HTR-8/SVneo (cell line): ENCODE results near the gene PALLD.

ENCODE experiments used
- DNase-seq: peaks from one replicate; pipeline ENCODE4 v3.0.0; 2011; ENCODE audit warnings: low spot score, mixed read lengths; ENCODE audit not compliant: insufficient read length
- FAIRE-seq: peaks from 2 replicates; lab custom pipeline; 2011; peaks lifted over from hg19 to GRCh38; lab: Jason Lieb, UNC

PALLD gene

DNA sequence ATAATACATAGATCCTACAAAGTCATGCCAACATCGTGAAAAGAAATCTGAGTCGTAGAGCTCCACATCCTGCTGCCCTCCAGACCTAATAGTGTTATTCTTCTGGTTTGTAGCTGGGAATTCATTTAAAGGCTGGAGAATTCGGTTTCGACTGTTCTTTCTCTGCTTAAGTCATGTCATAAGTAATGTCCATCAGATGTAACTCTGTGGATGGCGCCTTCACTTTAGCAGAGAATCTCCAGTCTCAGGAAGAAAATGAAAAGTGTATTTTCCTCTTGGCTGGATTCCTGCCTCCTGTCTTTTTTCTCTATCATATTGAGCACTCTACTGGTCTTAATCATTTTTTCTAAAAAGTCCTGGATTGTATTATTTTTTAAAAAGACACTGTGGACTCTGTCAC lies 117.0 kb downstream of the PALLD start:
- FAIRE-seq (no peak), DNase-seq (no peak)

DNA sequence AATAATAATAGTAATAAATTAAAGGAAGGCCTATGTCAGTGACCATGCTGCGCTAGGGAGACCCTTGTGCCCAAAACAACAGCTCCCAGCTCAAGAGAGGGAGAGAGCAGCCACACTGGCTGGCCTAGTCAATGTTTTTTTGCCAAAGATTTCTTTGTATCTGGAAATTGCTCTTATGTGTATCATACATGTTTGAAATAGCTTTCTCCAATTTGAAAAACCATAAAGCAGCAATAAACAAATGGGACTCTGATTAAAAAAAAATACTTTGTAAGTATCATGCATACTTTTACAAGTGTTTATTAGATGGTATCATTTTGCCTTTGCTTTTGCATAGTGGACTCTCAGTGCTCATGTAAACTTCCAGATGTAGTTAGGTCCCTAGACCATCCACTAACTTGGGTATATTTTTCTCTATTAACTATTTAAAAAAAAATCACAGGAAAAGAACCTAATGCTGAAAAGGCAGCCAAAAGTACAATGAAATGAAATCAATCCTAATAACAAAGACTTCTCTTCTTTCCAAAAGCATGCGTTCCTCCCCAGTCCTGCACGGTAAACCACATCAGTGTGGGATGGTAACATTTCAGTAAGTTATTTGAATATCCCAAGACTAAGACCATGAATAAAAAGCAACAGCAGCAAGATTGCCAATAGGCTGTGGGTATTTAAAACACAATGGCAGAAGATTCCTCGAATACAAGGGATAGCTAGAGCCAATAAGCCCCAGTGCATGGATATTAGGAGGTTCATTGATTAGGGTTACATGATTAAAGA lies 117.6 kb downstream of the PALLD start:
- FAIRE-seq, result no peak
- DNase-seq, result no peak

DNA sequence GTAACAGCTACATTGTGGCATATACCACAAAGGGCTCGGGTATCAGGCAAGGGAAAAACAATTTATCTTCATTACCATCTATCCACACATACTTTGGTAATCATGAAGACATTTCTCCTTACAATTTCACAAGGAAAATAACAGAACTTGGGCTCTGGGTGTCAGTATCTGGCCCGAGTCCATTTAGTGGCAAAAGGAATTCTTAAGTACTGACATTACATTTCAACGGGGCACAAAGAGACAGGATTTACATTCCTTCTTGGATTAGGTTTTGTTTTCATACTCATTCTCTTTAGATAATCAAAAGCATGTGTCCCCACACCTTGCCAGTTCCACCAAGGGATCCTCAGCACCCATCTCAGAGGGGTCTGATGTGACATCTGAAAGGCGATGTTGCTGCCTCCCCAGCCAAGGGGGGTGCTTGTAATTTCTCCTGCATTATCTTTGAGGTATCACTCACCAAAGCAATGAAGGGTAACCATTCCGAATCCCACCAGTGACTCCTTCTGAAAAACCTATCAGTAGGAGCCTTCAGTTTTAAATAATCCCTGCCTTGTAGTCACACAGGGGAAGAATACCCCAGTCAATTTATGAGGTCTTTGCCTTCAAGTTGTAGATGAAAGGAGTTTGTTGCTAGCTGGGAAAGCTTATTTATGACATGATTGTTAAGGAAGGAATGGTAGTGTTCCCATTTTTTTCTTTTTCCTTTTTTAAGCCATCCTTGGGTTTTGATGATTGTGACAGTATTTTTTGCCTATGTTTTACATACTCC lies 118.6 kb downstream of the PALLD start:
- DNase-seq, result no peak
- FAIRE-seq, result peak; percentile 36

DNA sequence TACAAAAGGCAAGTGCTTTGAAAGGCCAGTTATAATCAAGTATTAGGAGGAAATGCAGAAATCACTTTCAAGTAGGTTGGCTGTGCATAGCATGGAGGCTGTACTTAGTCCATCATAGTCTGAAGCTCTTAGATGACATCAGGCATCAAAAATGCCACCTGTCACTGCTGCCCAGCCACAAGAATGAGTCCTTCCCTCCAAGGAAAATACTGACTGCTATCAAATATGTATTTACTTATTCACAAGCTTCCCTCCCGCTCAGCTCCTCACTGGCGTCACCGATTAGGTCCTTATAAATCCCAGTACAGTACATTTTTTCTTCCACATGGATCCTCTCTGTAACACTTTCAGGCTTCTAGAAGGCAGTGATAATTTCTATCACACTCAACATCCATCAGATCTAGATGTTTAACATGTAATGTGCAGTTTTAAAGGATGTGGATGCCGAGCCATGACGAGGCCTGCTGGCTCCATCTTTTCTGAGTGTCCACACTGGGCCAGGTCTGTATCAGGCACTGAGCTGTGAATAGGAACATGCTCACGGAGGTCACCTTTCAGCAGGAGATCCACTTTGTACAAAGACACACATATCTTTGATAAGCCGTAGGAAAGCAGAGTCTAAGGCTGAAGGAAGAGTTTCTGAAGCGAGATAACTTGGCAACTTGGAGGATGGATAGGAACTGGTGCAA lies 121.9 kb downstream of the PALLD start:
- peak; percentile 95 for FAIRE-seq
- no peak for DNase-seq

DNA sequence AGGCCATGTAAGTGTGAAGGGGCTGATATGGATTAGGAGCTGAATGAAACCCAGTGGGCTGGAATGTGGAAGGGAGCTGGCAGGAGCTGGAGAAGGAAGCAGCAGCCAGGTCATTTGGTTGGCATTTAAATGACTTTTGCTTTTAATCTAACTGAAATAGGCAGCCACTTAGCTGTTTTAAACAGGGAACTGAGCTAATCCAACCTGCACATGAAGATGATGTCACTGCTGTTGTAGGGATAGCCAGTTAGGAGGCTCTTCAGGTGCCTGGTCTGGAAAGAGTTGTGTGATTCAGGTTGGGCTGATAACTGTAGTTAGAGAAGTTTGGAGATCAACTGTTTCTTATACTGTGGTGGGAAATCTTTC lies 122.4 kb downstream of the PALLD start:
- DNase-seq (no peak), FAIRE-seq (no peak)

DNA sequence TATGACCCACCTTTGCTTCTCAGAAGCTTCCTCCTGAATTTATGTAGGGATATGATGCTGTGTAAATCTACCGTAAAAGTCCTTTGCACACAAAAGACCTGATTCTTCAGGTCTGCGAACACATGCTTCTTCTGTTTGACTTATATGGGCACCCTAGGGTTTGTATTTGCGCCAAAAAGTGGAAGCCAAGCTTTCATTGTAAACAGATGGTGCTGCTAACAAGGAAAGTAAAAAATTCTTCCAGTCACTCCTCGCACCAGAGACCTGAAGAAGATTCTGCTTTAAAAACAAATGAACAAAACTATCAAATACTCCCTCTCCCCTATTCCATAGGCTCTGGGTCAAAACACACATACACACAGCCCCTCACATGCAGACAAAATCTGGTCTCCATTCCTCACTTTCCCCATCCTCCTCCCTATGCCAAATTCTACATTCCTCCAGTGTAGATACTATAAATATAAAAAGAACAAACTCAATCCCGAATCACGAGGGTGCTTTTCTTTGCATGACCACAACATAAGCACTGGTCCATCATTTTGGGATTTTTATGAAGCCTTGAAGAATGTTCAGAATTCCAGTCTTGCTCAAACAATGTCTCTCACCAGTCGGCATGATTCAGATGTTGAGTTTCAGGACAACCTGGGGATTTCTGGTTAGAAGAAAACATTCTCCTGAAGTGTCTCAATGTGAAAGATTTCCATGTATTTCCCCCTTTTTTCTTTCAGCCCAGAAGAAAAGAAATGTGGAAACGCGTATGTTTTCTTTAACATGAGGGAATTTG lies 125.1 kb downstream of the PALLD start:
- no peak for FAIRE-seq
- DNase-seq, result no peak

DNA sequence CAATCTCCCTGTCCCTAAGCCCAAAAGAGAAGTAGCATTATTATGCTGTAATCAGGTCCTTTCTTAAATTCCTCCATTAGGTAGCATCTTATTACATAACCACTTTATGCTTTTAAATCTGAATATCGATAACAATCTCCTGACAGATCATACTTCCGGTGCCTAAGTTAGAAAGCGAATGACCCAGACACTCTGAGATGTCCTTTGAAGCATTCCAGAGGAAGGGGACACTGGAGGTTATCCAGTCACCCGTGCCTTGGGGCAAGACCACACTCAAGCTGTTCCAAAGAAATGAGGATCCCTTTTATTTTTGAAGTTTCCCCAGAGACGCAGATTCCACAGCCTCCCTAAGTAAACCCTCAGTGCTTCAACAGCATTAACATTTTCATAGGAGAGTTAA lies 125.7 kb downstream of the PALLD start:
- DNase-seq (no peak), FAIRE-seq (peak; percentile 49)

DNA sequence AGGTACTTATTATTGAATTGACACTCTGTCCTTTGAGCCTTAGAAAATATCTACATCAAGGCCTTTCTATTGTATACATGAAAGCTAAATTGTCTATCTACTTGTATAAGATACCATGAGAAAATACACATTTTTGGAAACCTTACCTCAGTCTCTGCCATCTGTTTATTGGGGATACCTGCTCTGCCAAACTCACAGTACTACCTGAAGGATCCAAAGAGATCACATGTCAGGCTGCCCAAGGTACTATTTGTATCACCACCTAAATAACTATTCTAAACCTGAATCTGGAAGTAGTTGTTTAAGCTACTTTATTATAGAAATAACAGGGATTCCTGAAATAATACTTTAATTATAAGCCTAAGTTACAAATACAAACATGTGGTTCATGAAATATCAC lies 126.2 kb downstream of the PALLD start:
- no peak for FAIRE-seq
- DNase-seq, result no peak

DNA sequence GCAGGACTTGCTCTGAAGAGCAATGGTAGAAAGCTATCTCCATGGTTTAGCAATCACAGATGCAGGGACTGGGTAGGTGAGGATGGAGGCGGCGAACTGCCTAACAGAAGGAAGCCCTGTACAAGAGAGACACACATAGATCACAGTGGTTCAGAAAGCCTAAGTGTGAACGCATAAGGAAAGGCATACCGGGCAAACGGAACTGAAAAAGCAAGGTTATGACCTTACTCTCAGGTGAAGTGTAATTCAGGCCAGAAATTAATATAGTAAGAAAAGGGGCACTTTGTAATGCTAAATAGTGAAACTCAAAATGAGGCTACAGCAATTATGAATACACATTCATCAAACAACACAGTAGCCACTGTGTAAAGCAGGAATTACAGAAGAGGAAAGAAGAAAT lies 126.6 kb downstream of the PALLD start:
- no peak for DNase-seq

DNA sequence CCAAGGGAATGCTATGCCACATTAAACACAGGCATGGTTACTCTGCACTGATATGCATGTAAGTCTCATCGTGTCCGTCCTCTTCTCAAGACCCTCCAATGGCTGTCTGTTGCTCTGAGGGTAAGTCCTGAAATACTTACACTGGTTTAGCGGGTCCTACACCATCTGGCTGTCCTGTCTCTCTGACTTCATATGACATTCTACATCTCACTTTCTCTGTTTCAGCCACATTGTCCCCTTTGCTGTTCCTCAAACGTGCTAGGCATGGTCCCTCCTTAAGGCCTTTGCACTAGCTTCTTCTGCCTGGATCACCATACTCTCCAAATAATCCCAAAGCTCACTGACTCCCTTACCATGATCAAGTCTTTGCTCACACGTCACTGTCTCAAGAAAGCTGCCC lies 131.4 kb downstream of the PALLD start:
- no peak for DNase-seq
- peak; percentile 26 for FAIRE-seq

More for the DNA sequence above, 126.6 kb downstream of the PALLD start:
- FAIRE-seq, result no peak

DNA sequence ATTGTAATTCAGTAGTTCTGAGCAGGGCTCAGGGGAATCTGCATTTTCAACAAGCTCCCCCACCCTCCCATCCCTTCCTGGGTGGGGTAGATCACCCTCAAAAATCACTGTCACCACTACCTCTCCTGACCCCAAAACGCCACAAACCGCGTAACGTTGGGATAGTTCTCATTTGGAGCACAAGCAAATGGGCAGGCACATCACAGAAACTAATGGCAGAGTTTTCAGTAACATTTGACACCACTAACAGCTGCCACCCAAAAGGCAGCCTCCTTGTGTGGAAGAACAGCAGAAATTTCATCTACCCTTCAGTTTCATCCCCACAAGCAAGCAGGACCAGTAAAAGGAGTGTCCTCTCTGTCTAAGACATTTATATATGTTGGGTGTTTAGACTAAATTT lies 132.7 kb downstream of the PALLD start:
- DNase-seq (no peak), FAIRE-seq (peak; percentile 16)

DNA sequence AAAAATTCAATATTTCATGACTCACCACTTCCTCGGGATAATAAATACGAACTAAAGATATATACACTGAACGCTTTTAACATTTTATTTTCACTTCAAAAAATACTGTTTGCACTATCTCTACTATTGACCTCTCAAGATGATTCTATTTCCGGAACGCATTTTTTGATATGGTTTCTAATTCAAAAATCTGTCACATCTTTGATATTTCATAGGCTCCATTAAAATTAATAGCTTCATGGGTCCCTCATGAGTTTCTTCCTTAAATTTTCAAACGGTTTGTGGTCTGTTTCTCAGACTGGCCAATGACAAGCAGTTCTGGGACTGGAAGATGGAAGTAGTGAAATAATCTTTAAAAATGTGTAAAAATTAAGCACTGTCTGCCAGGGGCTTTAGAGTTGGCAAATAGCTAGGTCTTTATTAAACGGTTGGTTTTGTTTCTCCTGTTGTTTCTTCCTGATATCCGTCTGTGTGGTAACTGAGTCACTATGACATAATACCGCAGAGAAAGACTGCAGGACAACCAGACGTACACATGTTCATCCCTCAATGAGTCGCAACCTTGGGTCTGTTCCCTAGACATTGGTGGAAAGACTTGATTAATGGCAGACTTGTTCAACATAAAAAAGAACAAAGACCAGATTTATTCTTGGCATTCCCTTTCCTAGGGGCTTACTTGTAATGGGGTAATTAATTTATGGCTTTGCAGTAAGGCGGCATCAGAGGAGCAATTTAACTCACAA lies 133.8 kb downstream of the PALLD start:
- DNase-seq (no peak), FAIRE-seq (peak; percentile 69)

DNA sequence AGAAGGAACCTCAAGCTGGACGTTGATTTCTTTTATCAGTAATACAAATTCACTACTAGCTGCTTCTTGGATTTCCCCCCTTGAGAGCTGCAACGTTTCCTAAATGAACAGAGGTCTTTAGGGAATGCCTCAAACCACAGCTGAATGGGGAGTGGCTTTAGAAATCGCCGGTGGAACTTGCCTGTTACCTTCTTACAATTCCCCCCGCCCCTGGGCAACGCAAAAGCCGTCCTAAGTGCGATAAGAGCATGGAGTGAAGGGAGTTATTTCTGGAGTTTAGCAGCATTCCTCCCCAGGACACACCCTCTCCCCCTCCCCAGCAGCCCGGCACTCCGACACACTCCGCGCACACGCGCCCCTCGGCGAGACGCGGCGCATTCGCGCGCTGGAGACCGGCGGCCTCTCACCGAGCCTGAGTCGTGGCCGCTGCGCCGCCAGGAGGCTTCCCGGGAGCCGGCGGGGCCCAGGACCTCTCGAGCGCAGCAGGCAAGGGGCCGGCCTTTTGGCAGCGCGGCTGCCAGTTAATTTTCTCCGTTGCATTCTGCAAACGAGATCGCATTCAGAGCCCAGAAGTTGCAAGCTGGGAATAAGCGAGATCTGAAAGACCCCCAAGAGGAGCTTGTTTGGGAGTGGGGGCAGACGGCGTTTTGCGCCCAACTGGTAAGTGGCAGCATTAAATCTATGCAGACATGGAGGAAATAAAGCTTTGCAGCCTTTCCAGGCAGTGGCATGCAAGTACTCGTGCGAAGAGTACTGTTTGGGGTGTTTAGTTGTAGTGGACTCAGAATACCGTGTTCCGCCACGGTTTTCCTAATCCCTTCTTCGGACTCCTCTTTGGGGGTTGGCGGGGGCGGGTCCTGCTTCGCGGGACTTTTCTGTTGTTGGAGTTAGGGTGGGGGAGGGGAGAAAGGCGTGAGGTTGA lies 134.7 kb downstream of the PALLD start:
- FAIRE-seq (peak; percentile 74), DNase-seq (peak; percentile 50)

DNA sequence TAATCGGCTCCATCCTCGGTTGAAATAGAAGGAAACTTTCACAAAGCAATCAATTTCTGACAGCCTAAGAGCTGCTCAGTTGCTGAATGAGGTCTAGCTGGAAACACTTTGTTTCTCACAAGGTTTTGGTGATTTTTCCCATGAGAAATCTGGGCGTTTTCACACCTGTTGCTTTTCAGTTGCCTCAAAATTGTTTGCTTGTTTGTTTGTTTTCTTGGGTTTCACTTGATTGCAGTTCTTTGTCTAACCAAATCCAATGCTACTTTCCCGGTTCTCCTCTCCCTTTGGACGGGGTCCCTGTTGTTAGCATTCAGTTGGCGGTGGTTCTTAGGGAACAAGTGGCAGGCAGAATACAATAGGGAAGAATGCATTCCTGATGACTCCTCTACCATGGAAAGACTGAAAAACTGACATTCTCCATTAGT lies 135.5 kb downstream of the PALLD start:
- no peak for FAIRE-seq
- DNase-seq, result no peak

DNA sequence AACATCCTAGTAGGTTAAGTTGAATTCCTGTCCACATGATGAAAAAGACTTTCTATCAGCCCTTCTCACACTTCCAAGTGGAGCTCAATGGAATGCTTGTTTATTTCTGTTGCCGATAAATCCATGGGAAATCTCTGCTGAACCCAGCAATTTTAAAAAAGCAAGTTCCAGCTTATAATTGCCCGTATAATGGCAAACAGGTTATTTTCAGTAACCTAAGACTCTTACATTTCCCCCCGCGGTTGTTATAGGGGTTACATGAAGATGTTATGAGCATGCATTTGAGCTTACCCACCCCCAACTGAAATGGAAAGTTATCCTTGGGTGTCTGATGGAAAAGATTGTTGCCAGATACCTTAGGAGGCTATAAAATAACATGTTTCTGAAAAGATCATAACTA lies 136.2 kb downstream of the PALLD start:
- FAIRE-seq, result no peak
- no peak for DNase-seq

DNA sequence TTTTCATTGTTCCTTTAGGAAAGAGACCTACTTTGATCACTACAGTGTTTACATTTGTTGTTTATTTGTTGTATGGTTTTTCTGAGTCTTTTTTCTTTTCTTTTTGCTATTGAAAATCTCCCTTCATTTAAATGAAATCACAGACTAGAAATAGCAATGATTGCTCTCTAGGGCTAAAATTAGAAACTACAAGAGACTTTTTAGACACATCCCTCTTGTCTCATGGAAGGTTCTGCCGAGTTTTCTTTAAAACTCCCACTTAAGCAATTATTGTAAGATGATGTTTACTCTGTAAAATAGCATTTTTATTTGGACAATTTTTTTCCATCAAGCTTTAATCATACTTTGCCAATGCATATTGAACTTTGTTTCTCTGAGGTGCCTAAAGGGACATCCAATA lies 136.6 kb downstream of the PALLD start:
- FAIRE-seq (no peak), DNase-seq (no peak)

DNA sequence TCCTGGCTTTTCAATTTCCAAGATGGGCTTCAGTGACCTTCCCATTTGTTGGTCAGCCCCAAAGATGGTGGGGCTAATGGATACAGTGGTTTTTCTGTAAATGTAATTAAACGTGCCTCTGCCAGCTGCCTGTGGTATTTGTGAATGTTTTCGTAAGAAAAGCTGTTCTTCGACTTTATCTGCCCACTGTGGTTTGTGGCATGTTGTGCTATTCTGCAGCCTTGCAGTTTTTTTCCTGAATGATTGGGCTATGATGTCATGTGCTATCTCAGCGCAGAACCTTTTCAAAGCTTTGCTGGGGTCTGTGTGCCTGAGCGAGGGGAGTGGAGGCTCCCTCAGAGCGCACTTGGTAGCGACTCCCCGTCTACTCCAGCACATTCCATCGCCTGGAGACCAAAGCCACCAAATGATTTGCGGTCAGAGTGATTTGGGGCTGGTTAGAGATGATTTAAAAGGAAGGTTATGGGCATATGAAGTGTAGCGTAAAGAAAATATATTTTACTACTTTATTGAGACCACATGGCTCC lies 137.5 kb downstream of the PALLD start:
- peak; percentile 99 for FAIRE-seq

DNA sequence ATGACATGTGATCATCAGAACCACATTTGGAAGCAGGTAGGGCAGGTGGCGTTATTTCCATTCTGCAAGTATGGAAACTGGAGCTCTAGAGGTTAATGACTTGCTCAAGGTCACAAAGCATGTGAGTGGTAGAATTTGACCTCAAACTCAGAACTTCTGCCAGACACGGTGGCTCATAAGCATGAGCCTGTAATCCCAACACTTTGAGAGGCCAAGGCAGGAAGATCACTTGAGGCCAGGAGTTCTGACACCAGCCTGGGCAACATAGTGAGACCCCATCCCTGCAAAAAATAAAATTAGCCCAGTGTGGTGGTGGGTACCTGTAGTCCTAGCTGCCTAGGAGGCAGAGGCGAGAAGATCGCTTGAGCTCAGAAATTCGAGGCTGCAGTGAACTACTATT lies 139.2 kb downstream of the PALLD start:
- no peak for DNase-seq
- no peak for FAIRE-seq

More for the DNA sequence above, 137.5 kb downstream of the PALLD start:
- peak; percentile 82 for DNase-seq
